Measurements from ENCODE around the gene CYP4B1. TPM values are rescaled to one million over a fixed set of nuclear protein-coding genes. Genes with fewer than 3 reads are reported as not detected.

The CYP4B1 gene
- 2.5 TPM for total RNA-seq

DNA sequence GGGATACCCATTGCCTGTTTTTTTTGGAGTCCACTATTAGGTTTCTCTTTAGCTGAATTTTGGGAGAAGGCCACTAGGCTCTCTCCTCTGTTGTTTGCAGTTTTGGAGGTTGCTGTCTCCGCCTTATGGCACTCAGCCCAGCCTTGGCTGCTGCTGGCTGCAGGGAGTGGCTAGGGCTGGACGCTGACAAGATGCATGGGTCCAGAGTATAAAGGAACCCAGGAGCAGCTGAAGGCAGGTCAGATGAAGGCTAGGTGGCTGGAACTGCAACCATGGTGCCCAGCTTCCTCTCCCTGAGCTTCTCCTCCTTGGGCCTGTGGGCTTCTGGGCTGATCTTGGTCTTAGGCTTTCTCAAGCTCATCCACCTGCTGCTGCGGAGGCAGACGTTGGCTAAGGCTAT lies at the start of gene CYP4B1:
Gene CYP4B1 (plus strand): TSS at position 237 of the 400 bp plus-strand sequence. CDS start 36 bp downstream, at position 273.

Other genes starting within 250 kb of the CYP4B1 start
- not detected for gene KNCN, start 247.4 kb upstream of the CYP4B1 start, total RNA-seq
- 38.1 TPM for gene MKNK1, start 194.8 kb upstream of the CYP4B1 start, total RNA-seq
- 11.8 TPM for gene MOB3C, start 182.2 kb upstream of the CYP4B1 start, total RNA-seq
- gene ATPAF1, start 130.7 kb upstream of the CYP4B1 start, total RNA-seq, result 60.7 TPM
- not detected for gene TEX38, start 127.2 kb upstream of the CYP4B1 start, total RNA-seq
- 78.2 TPM for gene EFCAB14, start 79.9 kb upstream of the CYP4B1 start, total RNA-seq
- gene CYP4A11, start 142.4 kb downstream of the CYP4B1 start, total RNA-seq, result not detected
- gene CYP4X1, start 224.6 kb downstream of the CYP4B1 start, total RNA-seq, result 6.3 TPM